ENCODE data around the gene TMEM154. TPM values are rescaled to one million over a fixed set of nuclear protein-coding genes. Genes with fewer than 3 reads are reported as not detected.

TMEM154 gene
- total and polyA plus RNA-seq, 9 donors, result 0.11 to 1.5 (median 0.53) TPM

DNA sequence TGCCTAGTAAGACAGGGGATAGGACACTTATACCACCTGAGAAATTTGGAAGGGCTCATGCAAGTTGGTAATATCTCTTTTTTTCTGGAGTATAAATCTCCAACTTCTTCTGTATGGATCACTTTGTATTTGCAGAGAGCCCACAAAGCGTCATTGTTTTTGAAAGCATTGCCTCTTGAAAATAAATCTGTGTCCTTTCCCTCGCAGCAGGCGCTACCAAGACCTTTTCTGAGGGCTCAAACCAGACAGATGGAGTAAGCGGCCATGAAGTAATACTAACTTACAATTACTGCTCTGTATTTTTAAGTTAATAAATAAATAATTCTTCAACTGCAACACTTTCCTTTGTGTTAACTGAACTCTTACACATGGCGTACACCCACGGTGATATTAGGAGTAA, 87.9 kb downstream of the TMEM154 start:
- no peaks in the 10 kb centered on the region for H3K27me3 ChIP-seq
- TF ChIP-seq, protein P1, sequence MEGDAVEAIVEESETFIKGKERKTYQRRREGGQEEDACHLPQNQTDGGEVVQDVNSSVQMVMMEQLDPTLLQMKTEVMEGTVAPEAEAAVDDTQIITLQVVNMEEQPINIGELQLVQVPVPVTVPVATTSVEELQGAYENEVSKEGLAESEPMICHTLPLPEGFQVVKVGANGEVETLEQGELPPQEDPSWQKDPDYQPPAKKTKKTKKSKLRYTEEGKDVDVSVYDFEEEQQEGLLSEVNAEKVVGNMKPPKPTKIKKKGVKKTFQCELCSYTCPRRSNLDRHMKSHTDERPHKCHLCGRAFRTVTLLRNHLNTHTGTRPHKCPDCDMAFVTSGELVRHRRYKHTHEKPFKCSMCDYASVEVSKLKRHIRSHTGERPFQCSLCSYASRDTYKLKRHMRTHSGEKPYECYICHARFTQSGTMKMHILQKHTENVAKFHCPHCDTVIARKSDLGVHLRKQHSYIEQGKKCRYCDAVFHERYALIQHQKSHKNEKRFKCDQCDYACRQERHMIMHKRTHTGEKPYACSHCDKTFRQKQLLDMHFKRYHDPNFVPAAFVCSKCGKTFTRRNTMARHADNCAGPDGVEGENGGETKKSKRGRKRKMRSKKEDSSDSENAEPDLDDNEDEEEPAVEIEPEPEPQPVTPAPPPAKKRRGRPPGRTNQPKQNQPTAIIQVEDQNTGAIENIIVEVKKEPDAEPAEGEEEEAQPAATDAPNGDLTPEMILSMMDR (IDR thresholded peaks at IDR 0.05), result no peak
- TF ChIP-seq POLR2A (IDR thresholded peaks at IDR 0.05), result no peak
- TF ChIP-seq EP300 (IDR thresholded peaks at IDR 0.05), result no peak
- H3K4me3 ChIP-seq, result no peak overlapping the region
- WGBS, 3 donors, result 51 to 63% (median 57%) methylated on average over 6 of the region's 6 CpGs
- no peak for DNase-seq
- H3K9me3 ChIP-seq, result no peaks in the 10 kb centered on the region
- no peaks in the 10 kb centered on the region for H3K36me3 ChIP-seq
- H3K4me1 ChIP-seq (ENCODE audit: insufficient read depth), result no peaks in the 10 kb centered on the region
- intact Hi-C loops (cut with DNase I), result no loop called here
- H3K27ac ChIP-seq, result no peak overlapping the region

DNA sequence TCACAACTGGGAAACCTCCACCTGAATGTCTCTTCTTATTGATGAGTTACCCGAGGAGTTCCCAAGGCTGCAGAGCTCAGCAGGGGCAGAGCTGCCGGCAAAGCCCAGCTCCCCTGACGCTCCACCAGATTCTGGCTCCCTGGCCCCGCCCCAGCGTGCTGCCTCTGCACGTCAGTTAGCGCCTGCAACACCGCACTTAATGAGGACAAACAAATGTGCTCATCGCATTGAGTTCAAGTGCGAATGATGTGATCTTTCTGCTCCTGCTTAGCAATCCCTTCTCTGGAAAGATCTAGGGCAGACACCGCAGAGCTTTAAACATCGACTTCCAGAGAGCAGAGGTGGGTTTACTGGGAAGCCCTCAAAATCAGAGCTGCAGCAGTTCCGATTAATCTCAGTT, 88.4 kb downstream of the TMEM154 start:
- intact Hi-C loops (cut with DNase I), result no loop called here
- Histone ChIP-seq H3K27me3 (no peaks in the 10 kb centered on the region), H3K4me1 (ENCODE audit: insufficient read depth) (no peaks in the 10 kb centered on the region), H3K4me3 (no peak overlapping the region), H3K27ac (no peak overlapping the region), H3K9me3 (no peaks in the 10 kb centered on the region), H3K36me3 (no peaks in the 10 kb centered on the region)
- peak; percentile 14 to 56 (median 23) for DNase-seq
- WGBS, 3 donors, result 1 to 11% (median 3%) methylated on average over 13 of the region's 13 CpGs
- TF ChIP-seq, protein P1 (IDR thresholded peaks at IDR 0.05), result no peak
- TF ChIP-seq EP300 (IDR thresholded peaks at IDR 0.05), result no peak
- TF ChIP-seq POLR2A (IDR thresholded peaks at IDR 0.05), result no peak

DNA sequence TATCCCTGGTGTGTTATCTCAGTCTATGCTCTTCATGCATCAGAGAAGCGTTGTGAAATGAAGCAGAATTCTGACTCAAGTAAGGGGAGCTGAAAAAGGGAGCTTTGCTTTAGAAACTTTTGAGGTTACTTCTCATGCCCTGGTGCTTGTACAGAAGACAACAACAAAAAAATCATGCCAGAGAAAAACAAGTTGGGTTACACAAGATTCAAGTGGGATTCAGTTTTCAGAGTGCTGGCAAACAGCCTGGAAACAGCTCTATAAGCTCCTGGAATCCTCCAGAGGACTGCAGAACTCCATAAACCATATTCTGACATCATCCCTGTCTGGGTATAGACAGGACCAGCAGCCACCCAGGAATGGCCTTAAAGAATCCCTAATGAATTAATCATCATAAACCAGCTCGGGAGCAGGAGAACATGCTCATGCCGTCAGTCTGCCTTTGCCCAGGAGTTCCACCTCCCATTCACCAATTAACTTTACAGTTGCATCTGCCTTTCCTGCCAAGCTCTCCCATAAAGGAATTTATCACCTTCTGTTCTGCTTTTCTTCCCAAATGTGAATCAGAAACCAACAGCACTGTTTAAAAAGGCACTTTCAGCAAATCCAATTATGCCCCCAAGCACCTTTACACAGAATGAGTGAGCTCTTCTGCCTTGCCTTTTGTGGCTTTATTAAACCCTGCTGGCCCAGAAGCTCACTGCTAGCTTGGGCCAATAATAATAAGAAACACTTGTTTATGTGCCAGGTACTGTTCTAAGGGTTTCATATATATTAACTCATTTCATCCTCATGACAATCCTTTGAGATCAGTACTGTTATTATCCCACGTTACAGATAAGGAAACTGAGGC, 89.4 kb downstream of the TMEM154 start:
- Histone ChIP-seq H3K9me3 (no peaks in the 10 kb centered on the region), H3K27ac (no peak overlapping the region), H3K36me3 (no peaks in the 10 kb centered on the region), H3K4me1 (ENCODE audit: insufficient read depth) (no peaks in the 10 kb centered on the region), H3K27me3 (no peaks in the 10 kb centered on the region), H3K4me3 (no peak overlapping the region)
- intact Hi-C loops (cut with DNase I), result no loop called here
- TF ChIP-seq EP300 (IDR thresholded peaks at IDR 0.05) (no peak), POLR2A (IDR thresholded peaks at IDR 0.05) (no peak)
- TF ChIP-seq, protein P1 (IDR thresholded peaks at IDR 0.05), result no peak
- no peak for DNase-seq
- WGBS, 3 donors, result 26 to 42% (median 36%) methylated on average over 4 of the region's 4 CpGs

DNA sequence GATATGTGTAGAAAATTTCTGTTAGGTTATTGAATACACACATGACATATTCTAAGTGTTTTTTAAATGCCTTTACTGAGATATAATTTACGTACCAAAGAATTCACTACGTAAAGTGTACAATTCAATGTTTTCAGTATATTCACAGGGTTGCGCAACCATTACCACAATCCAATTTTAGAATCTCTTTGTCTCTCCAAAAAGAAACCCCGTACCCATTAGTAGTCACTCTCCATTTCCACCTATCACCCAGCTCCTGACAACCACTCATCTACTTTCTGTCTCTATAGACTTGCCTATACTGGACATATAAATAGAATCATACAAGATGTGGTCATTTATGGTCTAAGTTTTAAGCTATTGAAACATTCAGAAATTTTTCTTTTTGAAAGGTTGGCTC, 90.9 kb downstream of the TMEM154 start:
- H3K27ac ChIP-seq, result no peak overlapping the region
- H3K36me3 ChIP-seq, result no peaks in the 10 kb centered on the region
- H3K4me3 ChIP-seq, result no peak overlapping the region
- no peak for DNase-seq
- H3K27me3 ChIP-seq, result no peaks in the 10 kb centered on the region
- 90 to 95% (median 94%) methylated on average over 4 of the region's 4 CpGs for WGBS, 3 donors
- intact Hi-C loops (cut with DNase I), result no loop called here
- H3K4me1 ChIP-seq (ENCODE audit: insufficient read depth), result no peaks in the 10 kb centered on the region
- H3K9me3 ChIP-seq, result no peaks in the 10 kb centered on the region
- TF ChIP-seq POLR2A (IDR thresholded peaks at IDR 0.05) (no peak), EP300 (IDR thresholded peaks at IDR 0.05) (no peak)
- TF ChIP-seq, protein P1 (IDR thresholded peaks at IDR 0.05), result no peak

Measured in ovary (tissue), 9 donors.